Glutamatergic neuron (in vitro differentiated cells): ENCODE measurements around the gene KMO. TPM values are rescaled to one million over a fixed set of nuclear protein-coding genes. Genes with fewer than 3 reads are reported as not detected.

Experiments used
- DNase-seq: peaks from one replicate; pipeline ENCODE4 v3.0.0; 2022
- H3K27ac Mint-ChIP-seq: one replicate; pipeline ENCODE4 v1.8.0; 2020; ENCODE audit warnings: mild to moderate bottlenecking, mixed read lengths, inconsistent platforms; ENCODE audit not compliant: unreplicated experiment
- H3K27me3 Mint-ChIP-seq: one replicate; pipeline ENCODE4 v1.8.0; 2020; ENCODE audit warnings: mild to moderate bottlenecking, moderate library complexity, mixed read lengths, inconsistent platforms; ENCODE audit not compliant: unreplicated experiment
- H3K36me3 Mint-ChIP-seq: one replicate; pipeline ENCODE4 v1.8.0; 2020; ENCODE audit warnings: mild to moderate bottlenecking, mixed read lengths, inconsistent platforms; ENCODE audit not compliant: unreplicated experiment
- H3K4me1 Mint-ChIP-seq: one replicate; pipeline ENCODE4 v1.8.0; 2020; ENCODE audit warnings: mild to moderate bottlenecking, low read depth, mixed read lengths, inconsistent platforms; ENCODE audit not compliant: unreplicated experiment
- H3K4me3 Mint-ChIP-seq: one replicate; pipeline ENCODE4 v1.8.0; 2020; ENCODE audit warnings: mild to moderate bottlenecking, mixed read lengths, inconsistent platforms; ENCODE audit not compliant: unreplicated experiment
- H3K9me3 Mint-ChIP-seq: one replicate; pipeline ENCODE4 v1.8.0; 2020; ENCODE audit warnings: mild to moderate bottlenecking, moderate library complexity, mixed read lengths, inconsistent platforms; ENCODE audit not compliant: unreplicated experiment
- total RNA-seq: library from RNA; stranded (reverse); fragmentation: NEBNext Ultra II Directional; extraction: Animal tissue kit (Norgen Biotek cat#: 25700); gene quantifications from one replicate; pipeline ENCODE4 v1.2.1, GENCODE V29; 2021; ENCODE audit not compliant: unreplicated experiment
- TF ChIP-seq, protein P1 (sequence below): fragments of 200-600 bp; sonication (generic); IDR thresholded peaks from one replicate; pipeline ENCODE4 v1.5.0; 2021; ENCODE audit not compliant: partially characterized antibody, unreplicated experiment

KMO gene
- total RNA-seq, 1 donor from 2014 or later, result not detected

GRCh38 chr1:241630476-241630875, 98.3 kb downstream of the KMO start:
- Mint-ChIP-seq H3K4me1 (no peaks in the 10 kb centered on the region), H3K36me3 (peaks cover 12% of the 10 kb centered on the region), H3K27ac (no peak overlapping the region), H3K4me3 (no peak overlapping the region), H3K27me3 (no peaks in the 10 kb centered on the region), H3K9me3 (no peaks in the 10 kb centered on the region)
- TF ChIP-seq, protein P1, sequence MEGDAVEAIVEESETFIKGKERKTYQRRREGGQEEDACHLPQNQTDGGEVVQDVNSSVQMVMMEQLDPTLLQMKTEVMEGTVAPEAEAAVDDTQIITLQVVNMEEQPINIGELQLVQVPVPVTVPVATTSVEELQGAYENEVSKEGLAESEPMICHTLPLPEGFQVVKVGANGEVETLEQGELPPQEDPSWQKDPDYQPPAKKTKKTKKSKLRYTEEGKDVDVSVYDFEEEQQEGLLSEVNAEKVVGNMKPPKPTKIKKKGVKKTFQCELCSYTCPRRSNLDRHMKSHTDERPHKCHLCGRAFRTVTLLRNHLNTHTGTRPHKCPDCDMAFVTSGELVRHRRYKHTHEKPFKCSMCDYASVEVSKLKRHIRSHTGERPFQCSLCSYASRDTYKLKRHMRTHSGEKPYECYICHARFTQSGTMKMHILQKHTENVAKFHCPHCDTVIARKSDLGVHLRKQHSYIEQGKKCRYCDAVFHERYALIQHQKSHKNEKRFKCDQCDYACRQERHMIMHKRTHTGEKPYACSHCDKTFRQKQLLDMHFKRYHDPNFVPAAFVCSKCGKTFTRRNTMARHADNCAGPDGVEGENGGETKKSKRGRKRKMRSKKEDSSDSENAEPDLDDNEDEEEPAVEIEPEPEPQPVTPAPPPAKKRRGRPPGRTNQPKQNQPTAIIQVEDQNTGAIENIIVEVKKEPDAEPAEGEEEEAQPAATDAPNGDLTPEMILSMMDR, result no peak
- DNase-seq, result no peak

DNA sequence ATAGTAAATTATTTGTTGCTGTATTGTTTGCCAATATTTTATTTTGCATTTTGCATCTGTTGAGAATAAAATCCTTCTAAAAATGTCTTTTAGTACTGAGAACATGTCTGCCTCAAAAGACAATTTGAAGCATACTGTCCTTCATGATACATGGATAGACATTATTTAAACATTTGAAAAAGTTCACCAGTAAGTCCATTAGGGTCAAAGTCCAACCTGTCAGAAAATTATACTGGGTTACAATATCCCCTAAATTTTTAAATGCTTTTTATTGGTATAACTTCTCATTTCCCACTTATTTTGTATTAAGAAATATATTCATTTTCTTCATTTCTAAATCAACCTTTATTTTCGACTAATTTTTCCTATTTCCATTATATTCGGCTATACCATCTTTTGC, 98.7 kb downstream of the KMO start:
- H3K4me3 Mint-ChIP-seq, result no peak overlapping the region
- no peaks in the 10 kb centered on the region for H3K9me3 Mint-ChIP-seq
- H3K4me1 Mint-ChIP-seq, result no peaks in the 10 kb centered on the region
- no peak for DNase-seq
- no peaks in the 10 kb centered on the region for H3K27me3 Mint-ChIP-seq
- TF ChIP-seq, protein P1, result no peak
- H3K27ac Mint-ChIP-seq, result no peak overlapping the region
- peaks cover 13% of the 10 kb centered on the region for H3K36me3 Mint-ChIP-seq

DNA sequence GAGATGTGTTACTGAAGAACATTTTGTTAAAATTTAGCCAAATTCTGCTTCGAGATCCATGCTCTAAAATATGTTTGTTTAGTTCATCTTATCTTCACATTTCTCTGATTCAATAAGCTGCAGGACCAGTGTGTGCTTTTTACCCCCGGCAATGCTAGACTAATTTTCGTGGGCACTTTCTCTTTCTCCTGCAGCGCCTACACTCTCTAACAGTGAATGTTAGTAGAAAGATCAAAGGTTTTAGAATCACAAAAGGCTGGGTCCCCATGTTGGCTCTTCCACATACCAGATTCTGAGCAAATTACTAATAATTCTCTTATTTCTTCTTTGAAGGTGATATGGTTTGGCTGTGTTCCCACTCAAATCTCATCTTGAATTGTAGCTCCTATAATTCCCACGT, 99.5 kb downstream of the KMO start:
- TF ChIP-seq, protein P1, result no peak
- H3K27me3 Mint-ChIP-seq, result no peaks in the 10 kb centered on the region
- H3K27ac Mint-ChIP-seq, result no peak overlapping the region
- no peak overlapping the region for H3K4me3 Mint-ChIP-seq
- no peaks in the 10 kb centered on the region for H3K9me3 Mint-ChIP-seq
- H3K36me3 Mint-ChIP-seq, result peaks cover 13% of the 10 kb centered on the region
- no peaks in the 10 kb centered on the region for H3K4me1 Mint-ChIP-seq
- no peak for DNase-seq

DNA sequence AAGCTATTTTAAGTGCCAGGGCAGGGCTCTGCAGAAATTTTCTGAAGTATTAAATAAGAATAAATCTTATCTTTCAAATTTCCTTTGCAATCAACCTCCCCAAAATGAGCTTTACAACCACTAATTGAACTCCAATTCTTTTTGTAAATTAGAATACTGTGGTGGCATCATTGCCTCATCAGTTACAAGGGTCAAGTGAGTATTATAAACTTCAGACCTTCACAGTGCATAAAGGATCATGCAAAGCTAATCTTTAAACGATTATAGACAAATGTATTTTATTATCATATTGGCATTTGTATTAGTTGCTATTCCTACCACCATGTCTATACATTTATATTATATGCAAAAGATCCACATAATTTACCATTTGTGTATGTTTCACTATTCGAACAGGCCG, 100.8 kb downstream of the KMO start:
- Mint-ChIP-seq H3K27ac (no peak overlapping the region), H3K4me1 (peaks cover 3% of the 10 kb centered on the region), H3K36me3 (peaks cover 13% of the 10 kb centered on the region), H3K27me3 (no peaks in the 10 kb centered on the region), H3K9me3 (no peaks in the 10 kb centered on the region), H3K4me3 (no peak overlapping the region)
- TF ChIP-seq, protein P1, result no peak
- DNase-seq, result no peak

GRCh38 chr1:241635556-241636152, 103.5 kb downstream of the KMO start:
- Mint-ChIP-seq H3K4me3 (no peak overlapping the region), H3K9me3 (peaks cover 2% of the 10 kb centered on the region), H3K27ac (no peak overlapping the region), H3K27me3 (peaks cover 2% of the 10 kb centered on the region), H3K36me3 (peaks cover 13% of the 10 kb centered on the region), H3K4me1 (peaks cover 10% of the 10 kb centered on the region)
- no peak for DNase-seq
- TF ChIP-seq, protein P1, result no peak
